Fibroblast of skin of abdomen (primary cell): ENCODE data around the gene USP35.

Experiments
- DNase-seq: peaks from one replicate; pipeline ENCODE4 v3.0.0-alpha.2; 2013

Gene USP35

GRCh38 chr11:78196661-78197091 is 8.0 kb downstream of the USP35 start:
- DNase-seq, result no peak

- no peak for DNase-seq
Observed at GRCh38 chr11:78197816-78198215, 9.1 kb downstream of the USP35 start.

- no peak for DNase-seq
Observed at GRCh38 chr11:78199015-78199652, 10.4 kb downstream of the USP35 start.

GRCh38 chr11:78199653-78200015 is 10.9 kb downstream of the USP35 start:
- DNase-seq, result no peak

GRCh38 chr11:78200061-78200460 is 11.3 kb downstream of the USP35 start:
- no peak for DNase-seq

GRCh38 chr11:78200553-78200952 is 11.8 kb downstream of the USP35 start:
- DNase-seq, result no peak

GRCh38 chr11:78201096-78201818 is 12.5 kb downstream of the USP35 start:
- no peak for DNase-seq

GRCh38 chr11:78202733-78203167 is 14.0 kb downstream of the USP35 start:
- DNase-seq, result no peak

GRCh38 chr11:78203184-78203583 is 14.5 kb downstream of the USP35 start:
- no peak for DNase-seq

- no peak for DNase-seq
Observed at GRCh38 chr11:78205256-78205655, 16.5 kb downstream of the USP35 start.

- no peak for DNase-seq
Observed at GRCh38 chr11:78205691-78206090, 17.0 kb downstream of the USP35 start.

GRCh38 chr11:78207532-78208256 is 19.0 kb downstream of the USP35 start:
- DNase-seq, result no peak

GRCh38 chr11:78208257-78209165 is 19.8 kb downstream of the USP35 start:
- DNase-seq, result peak; percentile 12

GRCh38 chr11:78209478-78209877 is 20.8 kb downstream of the USP35 start:
- DNase-seq, result no peak

GRCh38 chr11:78210000-78210608 is 21.4 kb downstream of the USP35 start:
- DNase-seq, result no peak

- no peak for DNase-seq
Observed at GRCh38 chr11:78211565-78211964, 22.8 kb downstream of the USP35 start.

GRCh38 chr11:78212586-78213371 is 24.1 kb downstream of the USP35 start:
- DNase-seq, result peak; percentile 48

GRCh38 chr11:78213526-78214330 is 25.0 kb downstream of the USP35 start:
- no peak for DNase-seq

GRCh38 chr11:78214331-78215194 is 25.8 kb downstream of the USP35 start:
- DNase-seq, result no peak
